HepG2 (cell line): Measurements from ENCODE around the gene GNG13. TPM values are rescaled to one million over a fixed set of nuclear protein-coding genes. Genes with fewer than 3 reads are reported as not detected.

Experiments used
- ATAC-seq: fragments of 200-7000 bp; cut with Tn5 transposase; 3 replicates; pipeline ENCODE4 v1.9.1; 2020; ENCODE audit warnings: mild to moderate bottlenecking, moderate library complexity
- BruUV-seq: library from RNA; stranded (reverse); fragments of 400-500 nt; replicated peaks from 2 replicates; lab custom pipeline; 2021; lab: Mats Ljungman, UMichigan
- CTCF ChIA-PET: fragments of 300-600 bp; formaldehyde crosslinking; extraction: SDS; loops from one replicate; lab custom pipeline; 2021; ENCODE audit warnings: low total read pairs, inconsistent platforms, low intra/inter-chr PET ratio; lab: Yijun Ruan, JAX
- POLR2A ChIA-PET: fragments of 350-600 bp; sonication (Branson Sonifier 250); formaldehyde crosslinking; loops from one replicate; lab custom pipeline; 2020; ENCODE audit warnings: antibody characterized with exemption, inconsistent platforms; lab: Yijun Ruan, JAX
- DNase-seq: peaks from one replicate; pipeline ENCODE4 v3.0.0-alpha.2; 2015; ENCODE audit warnings: low spot score
- FAIRE-seq: peaks from 3 replicates; lab custom pipeline; 2011; peaks lifted over from hg19 to GRCh38; lab: Jason Lieb, UNC
- H2AFZ ChIP-seq: one replicate; pipeline ENCODE4 v1.6.1; 2011; ENCODE audit warnings: low read length, inconsistent platforms
- H3K27ac ChIP-seq: fragments of 300-600 bp; 3 replicates; pipeline ENCODE4 v1.8.0; 2011; ENCODE audit warnings: mixed run types, mild to moderate bottlenecking, mixed read lengths, low read length, inconsistent platforms; ENCODE audit not compliant: insufficient read depth; ENCODE audit errors: extremely low read length
- H3K27me3 ChIP-seq, 2 experiments: fragments of 200-600 bp in 1 of 2; 2 replicates in 1 of 2; 3 replicates in 1 of 2; pipeline versions ENCODE4 v1.6.0 to v1.8.0; 2011; ENCODE audit warnings: low read length in 2 of 2, mild to moderate bottlenecking in 2 of 2, moderate library complexity in 2 of 2, inconsistent platforms in 1 of 2; ENCODE audit not compliant: insufficient read depth in 2 of 2, control insufficient read depth in 1 of 2
- H3K36me3 ChIP-seq, 2 experiments: fragments of 200-600 bp in 1 of 2; replicated peaks in 1 of 2; 2 replicates in 1 of 2; 3 replicates in 1 of 2; pipeline versions ENCODE4 v1.5.1 to v1.8.0; 2011; ENCODE audit warnings: low read length in 2 of 2, inconsistent platforms in 1 of 2; ENCODE audit not compliant: insufficient read depth in 2 of 2, control insufficient read depth in 1 of 2
- H3K4me1 ChIP-seq: 2 replicates; pipeline ENCODE4 v1.5.1; 2012; ENCODE audit warnings: low read length, inconsistent platforms; ENCODE audit not compliant: insufficient read depth
- H3K4me2 ChIP-seq: 2 replicates; pipeline ENCODE4 v1.6.0; 2011; ENCODE audit warnings: low read depth, low read length, inconsistent platforms
- H3K4me3 ChIP-seq, 3 experiments: fragments of 200-600 bp in 1 of 3; sonication (generic), shearing (Covaris generic) in 1 of 3; replicated peaks in 1 of 3; 2 replicates each; pipeline ENCODE4 v1.5.1; 2011 to 2016; ENCODE audit warnings: low read length in 3 of 3, inconsistent platforms in 2 of 3, low read depth in 2 of 3, mild to moderate bottlenecking in 2 of 3, control low read depth in 1 of 3, mixed read lengths in 1 of 3; ENCODE audit not compliant: insufficient read depth in 1 of 3
- H3K79me2 ChIP-seq: one replicate; pipeline ENCODE4 v1.6.1; 2011; ENCODE audit warnings: low read length, inconsistent platforms; ENCODE audit not compliant: insufficient read depth
- H3K9ac ChIP-seq: 2 replicates; pipeline ENCODE4 v1.6.0; 2011; ENCODE audit warnings: mild to moderate bottlenecking, low read depth, low read length, inconsistent platforms; ENCODE audit not compliant: insufficient read depth
- H3K9me3 ChIP-seq: 2 replicates; pipeline ENCODE4 v1.5.1; 2012; ENCODE audit warnings: mild to moderate bottlenecking, low read length
- H4K20me1 ChIP-seq: 2 replicates; pipeline ENCODE4 v1.6.0; 2011; ENCODE audit warnings: inconsistent platforms, mild to moderate bottlenecking, low read length, moderate library complexity; ENCODE audit not compliant: insufficient read depth
- CTCF ChIP-seq: sonication (generic); formaldehyde crosslinking; IDR thresholded peaks from 2 replicates; pipeline ENCODE4 v1.5.0; 2020; ENCODE audit warnings: mild to moderate bottlenecking, missing genetic modification reagents, moderate library complexity
- GFI1 ChIP-seq: sonication (generic); formaldehyde crosslinking; IDR thresholded peaks from 2 replicates; pipeline ENCODE4 v1.5.0; 2020; ENCODE audit warnings: missing genetic modification reagents, mild to moderate bottlenecking, borderline replicate concordance
- NR3C1 ChIP-seq: sonication (generic); formaldehyde crosslinking; IDR thresholded peaks from 2 replicates; pipeline ENCODE4 v1.4.0; 2020; ENCODE audit warnings: missing genetic modification reagents
- POLR2G ChIP-seq: fragments of 200-400 bp; formaldehyde crosslinking; IDR thresholded peaks from 2 replicates; pipeline ENCODE4 v1.6.1; 2018; ENCODE audit warnings: mild to moderate bottlenecking, low read depth, low read length, moderate library complexity
- PTBP1 ChIP-seq: fragments of 200-400 bp; formaldehyde crosslinking; IDR thresholded peaks from 2 replicates; pipeline ENCODE4 v1.6.1; 2018; ENCODE audit warnings: low read length, low read depth; ENCODE audit not compliant: poor library complexity, severe bottlenecking
- RBM22 ChIP-seq: fragments of 200-400 bp; formaldehyde crosslinking; optimal IDR thresholded peaks from 2 replicates; pipeline ENCODE3; 2017; ENCODE audit warnings: mild to moderate bottlenecking, low read length, moderate library complexity
- TAF15 ChIP-seq: fragments of 200-400 bp; formaldehyde crosslinking; IDR thresholded peaks from one replicate; pipeline ENCODE4 v1.6.1; 2018; ENCODE audit warnings: mild to moderate bottlenecking, low read depth, low read length; ENCODE audit not compliant: poor library complexity, severe bottlenecking
- ZMYM3 ChIP-seq: sonication (generic); formaldehyde crosslinking; IDR thresholded peaks from 2 replicates; pipeline ENCODE4 v1.5.1; 2020; ENCODE audit warnings: mild to moderate bottlenecking, missing genetic modification reagents
- ZNF143 ChIP-seq: sonication (generic); formaldehyde crosslinking; IDR thresholded peaks from 2 replicates; pipeline ENCODE4 v1.4.0; 2020; ENCODE audit warnings: missing genetic modification reagents
- ZNF264 ChIP-seq: sonication (generic); formaldehyde crosslinking; IDR thresholded peaks from 2 replicates; pipeline ENCODE4 v1.4.0; 2020; ENCODE audit warnings: missing genetic modification reagents
- ZNF274 ChIP-seq: sonication (generic); formaldehyde crosslinking; IDR thresholded peaks from 2 replicates; pipeline ENCODE4 v1.5.1; 2020; ENCODE audit warnings: mild to moderate bottlenecking, missing genetic modification reagents
- ZNF552 ChIP-seq: sonication (generic); formaldehyde crosslinking; IDR thresholded peaks from 2 replicates; pipeline ENCODE4 v1.9.0; 2022; ENCODE audit warnings: missing genetic modification reagents, mild to moderate bottlenecking, borderline replicate concordance
- WGBS: methylation state at CpG from one replicate; pipeline ENCODE4 v1.1.6; 2017; ENCODE audit warnings: low lambda C conversion rate; 5-methylcytosine and 5-hydroxymethylcytosine counted together
- in situ Hi-C: cut with HindIII; loops from 2 replicates; pipeline ENCODE4 v1.10.0; 2017; ENCODE audit warnings: low pct_unique_long_range_greater_than_20kb; ENCODE audit not compliant: extremely low pct_ligation_motif_present
- intact Hi-C: fragments of 100-400 bp; cut with micrococcal nuclease; formaldehyde crosslinking; loops from one replicate; pipeline ENCODE4 v1.10.0; 2022; ENCODE audit not compliant: unreplicated experiment
- polyA plus RNA-seq, 8 experiments: library from polyadenylated mRNA; depleted of rRNA in 3 of 8; stranded (reverse) in 7 of 8; unstranded in 1 of 8; fragments of >200 nt; fragmentation: Illumina TruSeq in 4 of 8; extraction: Trizol in 4 of 8; gene quantifications; 2 replicates each; pipeline versions ENCODE4 v1.2.1 to v1.2.3, GENCODE V29; 2011 to 2016; ENCODE audit warnings: low read depth in 4 of 8, missing spikeins in 1 of 8, mixed read lengths in 1 of 8; ENCODE audit not compliant: insufficient read depth in 1 of 8
- total RNA-seq, 5 experiments: library from RNA; depleted of rRNA; stranded (reverse); fragments of >200 nt; fragmentation: Illumina TruSeq; extraction: Trizol; gene quantifications; 2 replicates each; pipeline ENCODE4 v1.2.3, GENCODE V29; 2016; ENCODE audit warnings: low read depth in 1 of 5

The GNG13 gene
- total and polyA plus RNA-seq, 2 of the 13 experiments (the other 11 are each of a cell fraction or from before 2014, with no cell fraction given) = not detected

GRCh38 chr16:847681-848445 is 47.3 kb upstream of the GNG13 start:
- H3K4me1 ChIP-seq = no peaks in the 10 kb centered on the region
- no peak overlapping the region for H3K9ac ChIP-seq
- H3K79me2 ChIP-seq = no peaks in the 10 kb centered on the region
- no peak overlapping the region for H3K4me3 ChIP-seq
- no TSS peak for BruUV-seq
- POLR2A ChIA-PET = no interaction called here
- FAIRE-seq = no peak
- no peak overlapping the region for H2AFZ ChIP-seq
- 0 out of 2 replicates have a peak, but pooled peaks have one; percentile 6 for TF ChIP-seq CTCF (CRISPR knock-in tag)
- TF ChIP-seq NR3C1 = no peak
- TF ChIP-seq, all 625 proteins: peak for 1
- ATAC-seq (no peak), DNase-seq (no peak)
- 77% methylated on average over 12 of the region's 33 CpGs for WGBS
- in situ Hi-C loops = no loop called here
- intact Hi-C loops = no loop called here
- no peak overlapping the region for H3K27ac ChIP-seq
- no peak overlapping the region for H3K4me2 ChIP-seq
- H4K20me1 ChIP-seq = no peaks in the 10 kb centered on the region
- no peaks in the 10 kb centered on the region for H3K36me3 ChIP-seq
- H3K27me3 ChIP-seq = peaks cover 0 to 33% of the 10 kb centered on the region in 2 experiments; a peak in 4 of 5 replicates
- CTCF ChIA-PET = no interaction called here
- H3K9me3 ChIP-seq = peaks cover 12% of the 10 kb centered on the region; the same call in 1 of the 2 replicates

GRCh38 chr16:847151-847550 is 46.6 kb upstream of the GNG13 start:
- H3K27me3 ChIP-seq = peaks cover 6 to 40% of the 10 kb centered on the region in 2 experiments; a peak in 4 of 5 replicates
- ATAC-seq = no peak
- H3K36me3 ChIP-seq = no peaks in the 10 kb centered on the region
- DNase-seq = no peak
- WGBS = 55% methylated on average over 10 of the region's 10 CpGs
- H3K79me2 ChIP-seq = no peaks in the 10 kb centered on the region
- H3K4me2 ChIP-seq = no peak overlapping the region
- no peaks in the 10 kb centered on the region for H3K4me1 ChIP-seq
- intact Hi-C loops = no loop called here
- H3K9me3 ChIP-seq = peaks cover 12% of the 10 kb centered on the region; the same call in 1 of the 2 replicates
- peak; percentile 23 for FAIRE-seq
- no peaks in the 10 kb centered on the region for H4K20me1 ChIP-seq
- BruUV-seq = no TSS peak
- no peak overlapping the region for H3K27ac ChIP-seq
- POLR2A ChIA-PET = no interaction called here
- CTCF ChIA-PET = no interaction called here
- in situ Hi-C loops = no loop called here
- no peak overlapping the region for H2AFZ ChIP-seq
- no peak overlapping the region for H3K9ac ChIP-seq
- H3K4me3 ChIP-seq = no peak overlapping the region
- TF ChIP-seq ZNF552 = no peak
- TF ChIP-seq ZNF274 (CRISPR knock-in tag) = no peak
- no peak for TF ChIP-seq PTBP1
- TF ChIP-seq POLR2G = no peak
- TF ChIP-seq ZNF264 (CRISPR knock-in tag) = no peak
- TF ChIP-seq ZMYM3 (CRISPR knock-in tag) = no peak
- TF ChIP-seq RBM22 = no peak
- no peak for TF ChIP-seq GFI1 (CRISPR knock-in tag)
- no peak for TF ChIP-seq TAF15
- TF ChIP-seq ZNF143 (CRISPR knock-in tag) = no peak
